ENCODE data around the gene IGF2R.

Gene IGF2R

DNA sequence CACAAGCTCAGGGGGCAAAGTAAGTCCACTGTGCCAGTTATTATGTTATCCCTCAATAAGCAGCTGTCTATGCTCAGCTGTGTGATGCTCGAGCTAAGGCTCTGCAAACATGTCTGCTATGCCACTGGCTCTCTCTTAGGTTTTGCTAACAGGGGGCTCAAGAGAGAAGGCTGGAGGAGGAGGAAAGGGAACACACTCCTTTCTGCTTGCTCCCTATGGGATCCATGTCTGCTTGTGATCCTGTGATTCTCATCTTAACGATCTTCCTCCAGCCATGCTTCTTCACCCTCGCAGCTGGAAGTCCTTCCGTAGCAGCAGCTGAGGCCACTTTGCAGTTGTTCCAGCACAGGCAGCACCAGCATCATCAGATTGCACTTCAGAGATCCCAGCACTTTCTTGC lies 37.0 kb upstream of the IGF2R start:
- TF ChIP-seq, protein P1, sequence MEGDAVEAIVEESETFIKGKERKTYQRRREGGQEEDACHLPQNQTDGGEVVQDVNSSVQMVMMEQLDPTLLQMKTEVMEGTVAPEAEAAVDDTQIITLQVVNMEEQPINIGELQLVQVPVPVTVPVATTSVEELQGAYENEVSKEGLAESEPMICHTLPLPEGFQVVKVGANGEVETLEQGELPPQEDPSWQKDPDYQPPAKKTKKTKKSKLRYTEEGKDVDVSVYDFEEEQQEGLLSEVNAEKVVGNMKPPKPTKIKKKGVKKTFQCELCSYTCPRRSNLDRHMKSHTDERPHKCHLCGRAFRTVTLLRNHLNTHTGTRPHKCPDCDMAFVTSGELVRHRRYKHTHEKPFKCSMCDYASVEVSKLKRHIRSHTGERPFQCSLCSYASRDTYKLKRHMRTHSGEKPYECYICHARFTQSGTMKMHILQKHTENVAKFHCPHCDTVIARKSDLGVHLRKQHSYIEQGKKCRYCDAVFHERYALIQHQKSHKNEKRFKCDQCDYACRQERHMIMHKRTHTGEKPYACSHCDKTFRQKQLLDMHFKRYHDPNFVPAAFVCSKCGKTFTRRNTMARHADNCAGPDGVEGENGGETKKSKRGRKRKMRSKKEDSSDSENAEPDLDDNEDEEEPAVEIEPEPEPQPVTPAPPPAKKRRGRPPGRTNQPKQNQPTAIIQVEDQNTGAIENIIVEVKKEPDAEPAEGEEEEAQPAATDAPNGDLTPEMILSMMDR (IDR thresholded peaks at IDR 0.05; ENCODE audit: insufficient read depth, low read depth, low read length, missing control alignments), result no peak
- no peak for DNase-seq (ENCODE audit: low read depth)
- H3K4me3 ChIP-seq (ENCODE audit: low read depth, low read length), result no peak overlapping the region

- DNase-seq (ENCODE audit: low read depth), result no peak
- TF ChIP-seq, protein P1 (IDR thresholded peaks at IDR 0.05; ENCODE audit: insufficient read depth, low read depth, low read length, missing control alignments), result no peak
- H3K4me3 ChIP-seq (ENCODE audit: low read depth, low read length), result no peak overlapping the region
Observed at GRCh38 chr6:159933077-159933476, 35.8 kb upstream of the IGF2R start.

- no peak for DNase-seq (ENCODE audit: low read depth)
- TF ChIP-seq, protein P1 (IDR thresholded peaks at IDR 0.05; ENCODE audit: insufficient read depth, low read depth, low read length, missing control alignments), result no peak
- no peak overlapping the region for H3K4me3 ChIP-seq (ENCODE audit: low read depth, low read length)
Observed at GRCh38 chr6:159934181-159934580, 34.7 kb upstream of the IGF2R start.

DNA sequence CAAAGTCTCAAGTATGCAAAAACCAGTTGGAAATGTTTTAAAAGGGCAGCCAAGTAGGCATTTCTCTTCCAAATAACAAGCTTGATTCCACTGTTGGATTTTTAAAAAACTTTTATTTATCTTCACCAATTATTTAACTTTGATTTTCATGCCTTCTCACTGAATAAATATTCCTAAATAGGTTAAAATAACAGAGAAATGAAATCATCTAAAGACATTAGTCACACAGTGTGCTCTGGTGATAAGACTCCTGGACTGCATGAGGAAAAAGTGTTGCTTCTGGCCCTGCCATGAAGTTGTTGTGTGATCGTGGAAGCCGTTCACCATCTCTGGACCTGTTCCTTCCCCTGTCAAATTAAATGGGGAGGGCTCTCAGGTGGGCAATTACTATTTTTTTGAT lies 33.8 kb upstream of the IGF2R start:
- TF ChIP-seq, protein P1 (IDR thresholded peaks at IDR 0.05; ENCODE audit: insufficient read depth, low read depth, low read length, missing control alignments), result no peak
- DNase-seq (ENCODE audit: low read depth), result no peak
- no peak overlapping the region for H3K4me3 ChIP-seq (ENCODE audit: low read depth, low read length)

GRCh38 chr6:159935633-159936032 lies 33.2 kb upstream of the IGF2R start:
- no peak for DNase-seq (ENCODE audit: low read depth)
- no peak overlapping the region for H3K4me3 ChIP-seq (ENCODE audit: low read depth, low read length)
- TF ChIP-seq, protein P1 (IDR thresholded peaks at IDR 0.05; ENCODE audit: insufficient read depth, low read depth, low read length, missing control alignments), result no peak

GRCh38 chr6:159939591-159940016 lies 29.3 kb upstream of the IGF2R start:
- TF ChIP-seq, protein P1 (IDR thresholded peaks at IDR 0.05; ENCODE audit: insufficient read depth, low read depth, low read length, missing control alignments), result no peak
- no peak overlapping the region for H3K4me3 ChIP-seq (ENCODE audit: low read depth, low read length)
- DNase-seq (ENCODE audit: low read depth), result no peak

- DNase-seq (ENCODE audit: low read depth), result peak; percentile 78
- H3K4me3 ChIP-seq (ENCODE audit: low read depth, low read length), result no peak overlapping the region
- TF ChIP-seq, protein P1 (IDR thresholded peaks at IDR 0.05; ENCODE audit: insufficient read depth, low read depth, low read length, missing control alignments), result peak; percentile 56
Observed at GRCh38 chr6:159941286-159942113, 27.4 kb upstream of the IGF2R start.

Data from GM12865 (cell line).